ENCODE results near the gene MAFG. TPM values are rescaled to one million over a fixed set of nuclear protein-coding genes. Genes with fewer than 3 reads are reported as not detected.

MAFG gene
- total RNA-seq, 1 experiment from 2014 or later = 49.7 TPM

DNA sequence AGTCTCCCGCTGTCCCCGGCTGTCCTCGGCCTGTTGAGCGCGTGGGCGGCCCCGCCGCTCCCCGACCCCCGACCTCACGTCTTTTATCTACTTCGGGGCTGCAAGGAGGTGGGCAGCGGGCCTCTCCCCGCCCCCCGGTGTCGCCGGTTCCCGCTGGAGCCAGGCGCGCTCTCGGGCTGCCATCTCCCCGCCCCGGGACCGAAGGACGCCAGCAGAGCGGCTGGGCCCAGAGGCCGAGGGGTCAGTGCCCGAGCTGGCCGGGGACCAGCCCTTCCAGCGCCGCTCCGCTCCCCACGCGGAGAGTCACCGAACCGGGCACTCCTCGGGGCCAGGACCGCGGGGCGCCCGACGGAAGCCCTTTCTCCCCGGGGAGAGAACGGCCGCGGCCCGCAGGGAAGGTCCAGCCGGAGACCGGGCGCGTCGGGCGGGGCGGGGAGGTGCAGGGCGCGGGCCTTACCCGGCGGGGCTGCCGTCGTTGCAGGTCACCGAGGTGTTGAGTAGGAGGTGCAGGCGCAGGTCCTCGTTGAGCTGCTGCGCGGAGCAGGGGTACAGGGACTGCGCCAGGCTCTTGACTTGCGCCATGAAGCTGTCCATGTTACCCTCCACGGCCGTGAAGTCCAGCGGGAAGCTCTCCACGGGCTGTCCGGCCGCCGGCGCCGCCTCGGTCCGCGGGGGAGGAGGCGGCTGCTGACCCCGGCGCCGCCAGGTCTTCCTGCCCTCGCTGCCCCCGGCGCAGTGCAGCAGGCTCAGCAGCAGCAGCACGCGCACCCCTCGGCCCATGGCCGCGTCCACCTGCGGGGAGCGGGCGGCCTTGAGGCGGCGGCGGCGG is 32.8 kb upstream of the MAFG start:
- H3K4me3 ChIP-seq (ENCODE audit: low read depth, low read length, poor library complexity, severe bottlenecking) = peak overlapping the region; percentile 31
- intact Hi-C loops (cut with micrococcal nuclease; ENCODE audit: unreplicated experiment) = no loop called here
- CTCF ChIA-PET = interaction anchor here (1.0 to 1.6 kb wide), 5 partner anchors 7 to 77 kb away, joined by 3 to 23 read pairs (median 4); partner anchors contain the start of genes CENPX, DCXR, LRRC45 and MAFG

GRCh38 chr17:81959362-81960129 is 32.0 kb upstream of the MAFG start:
- DNase-seq (ENCODE audit: low spot score) = peak; percentile 65
- intact Hi-C loops (cut with micrococcal nuclease; ENCODE audit: unreplicated experiment) = loop anchor here (5.0 kb wide), 1 partner anchor 63 kb away; the partner anchor contains the start of genes CENPX and LRRC45
- Histone ChIP-seq H3K9me3 (ENCODE audit: low read depth, low read length, poor library complexity, severe bottlenecking) (no peaks in the 10 kb centered on the region), H3K4me3 (ENCODE audit: low read depth, low read length, poor library complexity, severe bottlenecking) (peak overlapping the region; percentile 31), H3K36me3 (ENCODE audit: insufficient read depth, low read length, poor library complexity, severe bottlenecking) (no peaks in the 10 kb centered on the region), H3K27me3 (replicated peaks; ENCODE audit: insufficient read depth, low read depth, low read length, poor library complexity) (peaks cover 48% of the 10 kb centered on the region), H3K27ac (ENCODE audit: low read depth, low read length, poor library complexity, severe bottlenecking) (no peak overlapping the region), H3K4me1 (ENCODE audit: insufficient read depth, low read length, poor library complexity, severe bottlenecking) (no peaks in the 10 kb centered on the region)
- no peak for TF ChIP-seq EZH2 (IDR thresholded peaks at IDR 0.05; ENCODE audit: borderline replicate concordance, low read depth, low read length, poor library complexity, severe bottlenecking)
- TF ChIP-seq, protein P1, sequence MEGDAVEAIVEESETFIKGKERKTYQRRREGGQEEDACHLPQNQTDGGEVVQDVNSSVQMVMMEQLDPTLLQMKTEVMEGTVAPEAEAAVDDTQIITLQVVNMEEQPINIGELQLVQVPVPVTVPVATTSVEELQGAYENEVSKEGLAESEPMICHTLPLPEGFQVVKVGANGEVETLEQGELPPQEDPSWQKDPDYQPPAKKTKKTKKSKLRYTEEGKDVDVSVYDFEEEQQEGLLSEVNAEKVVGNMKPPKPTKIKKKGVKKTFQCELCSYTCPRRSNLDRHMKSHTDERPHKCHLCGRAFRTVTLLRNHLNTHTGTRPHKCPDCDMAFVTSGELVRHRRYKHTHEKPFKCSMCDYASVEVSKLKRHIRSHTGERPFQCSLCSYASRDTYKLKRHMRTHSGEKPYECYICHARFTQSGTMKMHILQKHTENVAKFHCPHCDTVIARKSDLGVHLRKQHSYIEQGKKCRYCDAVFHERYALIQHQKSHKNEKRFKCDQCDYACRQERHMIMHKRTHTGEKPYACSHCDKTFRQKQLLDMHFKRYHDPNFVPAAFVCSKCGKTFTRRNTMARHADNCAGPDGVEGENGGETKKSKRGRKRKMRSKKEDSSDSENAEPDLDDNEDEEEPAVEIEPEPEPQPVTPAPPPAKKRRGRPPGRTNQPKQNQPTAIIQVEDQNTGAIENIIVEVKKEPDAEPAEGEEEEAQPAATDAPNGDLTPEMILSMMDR (conservative IDR thresholded peaks at IDR 0.05; ENCODE audit: low read depth, low read length) = peak; percentile 58
- CTCF ChIA-PET = interaction anchor here (0.6 to 1.6 kb wide), 11 partner anchors 8 to 160 kb away, joined by 3 to 23 read pairs (median 3); partner anchors contain the start of genes ASPSCR1, CENPX, DCXR and LRRC45
- POLR2A ChIA-PET (ENCODE audit: low non-redundant PET) = interaction anchor here (0.7 kb wide), 1 partner anchor 29 kb away, joined by 6 read pairs; no protein-coding TSS in a partner anchor
- BruUV-seq (replicated peaks) = no TSS peak

More for the DNA sequence above, 32.8 kb upstream of the MAFG start:
- TF ChIP-seq EZH2 (IDR thresholded peaks at IDR 0.05; ENCODE audit: borderline replicate concordance, low read depth, low read length, poor library complexity, severe bottlenecking) = peak; percentile 100
- TF ChIP-seq, protein P1 (conservative IDR thresholded peaks at IDR 0.05; ENCODE audit: low read depth, low read length) = no peak
- Histone ChIP-seq H3K27ac (ENCODE audit: low read depth, low read length, poor library complexity, severe bottlenecking) (no peak overlapping the region), H3K27me3 (replicated peaks; ENCODE audit: insufficient read depth, low read depth, low read length, poor library complexity) (peaks cover 48% of the 10 kb centered on the region), H3K36me3 (ENCODE audit: insufficient read depth, low read length, poor library complexity, severe bottlenecking) (no peaks in the 10 kb centered on the region), H3K9me3 (ENCODE audit: low read depth, low read length, poor library complexity, severe bottlenecking) (no peaks in the 10 kb centered on the region), H3K4me1 (ENCODE audit: insufficient read depth, low read length, poor library complexity, severe bottlenecking) (no peaks in the 10 kb centered on the region)
- no TSS peak for BruUV-seq (replicated peaks)
- no peak for DNase-seq (ENCODE audit: low spot score)
- POLR2A ChIA-PET (ENCODE audit: low non-redundant PET) = interaction anchor here (0.7 kb wide), 1 partner anchor 30 kb away, joined by 6 read pairs; no protein-coding TSS in a partner anchor

DNA sequence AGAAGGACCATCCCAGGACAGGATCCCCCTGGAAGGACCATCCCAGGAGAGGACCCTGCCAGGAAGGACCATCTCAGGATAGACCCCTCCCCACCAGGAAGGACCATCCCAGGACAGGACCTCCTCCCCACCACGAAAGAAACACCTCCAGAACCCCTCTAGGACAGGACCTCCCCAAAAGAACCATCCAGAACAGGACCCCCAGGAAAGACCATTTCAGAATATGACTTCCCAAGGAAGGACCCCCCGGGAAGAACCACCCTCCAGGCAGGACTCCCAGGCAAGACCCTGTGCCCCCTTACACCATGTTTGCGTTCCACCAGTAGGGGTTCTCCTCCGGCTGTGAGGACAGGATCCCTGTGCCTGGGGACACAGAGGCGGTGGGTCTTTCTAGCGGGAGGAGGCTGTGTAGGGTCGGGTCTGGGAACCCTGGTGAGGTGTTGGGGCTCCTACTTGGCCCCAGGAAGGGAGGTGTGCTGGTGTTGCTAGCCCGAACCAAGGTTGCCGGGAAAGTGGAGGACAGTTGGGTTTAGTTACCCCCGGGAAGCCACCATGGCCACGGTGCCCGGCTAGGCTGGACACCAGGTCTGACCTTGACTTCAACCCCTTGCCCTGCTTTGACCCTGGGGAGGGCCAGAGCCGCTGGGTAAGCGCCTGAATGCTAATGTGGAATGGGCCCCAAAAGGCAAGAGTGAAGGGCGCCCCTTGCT is 31.3 kb upstream of the MAFG start:
- intact Hi-C loops (cut with micrococcal nuclease; ENCODE audit: unreplicated experiment) = loop anchor here (5.0 kb wide), 1 partner anchor 64 kb away; the partner anchor contains the start of genes CENPX and LRRC45
- POLR2A ChIA-PET (ENCODE audit: low non-redundant PET) = no interaction called here
- Histone ChIP-seq H3K9me3 (ENCODE audit: low read depth, low read length, poor library complexity, severe bottlenecking) (no peaks in the 10 kb centered on the region), H3K4me1 (ENCODE audit: insufficient read depth, low read length, poor library complexity, severe bottlenecking) (no peaks in the 10 kb centered on the region), H3K36me3 (ENCODE audit: insufficient read depth, low read length, poor library complexity, severe bottlenecking) (no peaks in the 10 kb centered on the region), H3K27ac (ENCODE audit: low read depth, low read length, poor library complexity, severe bottlenecking) (no peak overlapping the region), H3K4me3 (ENCODE audit: low read depth, low read length, poor library complexity, severe bottlenecking) (peak overlapping the region; percentile 31), H3K27me3 (replicated peaks; ENCODE audit: insufficient read depth, low read depth, low read length, poor library complexity) (peaks cover 48% of the 10 kb centered on the region)
- BruUV-seq (replicated peaks) = no TSS peak
- TF ChIP-seq EZH2 (IDR thresholded peaks at IDR 0.05; ENCODE audit: borderline replicate concordance, low read depth, low read length, poor library complexity, severe bottlenecking) = no peak
- TF ChIP-seq, protein P1 (conservative IDR thresholded peaks at IDR 0.05; ENCODE audit: low read depth, low read length) = 0 out of 2 replicates have a peak, but pooled peaks have one; percentile 14
- no peak for DNase-seq (ENCODE audit: low spot score)
- CTCF ChIA-PET = interaction anchor here (0.6 to 1.6 kb wide), 11 partner anchors 9 to 160 kb away, joined by 3 to 23 read pairs (median 3); partner anchors contain the start of genes ASPSCR1, CENPX, DCXR and LRRC45
